Upper lobe of left lung (tissue), 6 donors: ENCODE measurements around the gene INPP4B. TPM values are rescaled to one million over a fixed set of nuclear protein-coding genes. Genes with fewer than 3 reads are reported as not detected.

Experiments used
- ATAC-seq, 2 donors: fragments of 200-7000 bp; cut with Tn5 transposase; one replicate each; pipeline ENCODE4 v1.9.1; 2022; ENCODE audit warnings: mild to moderate bottlenecking in 2 of 2, moderate library complexity in 2 of 2; ENCODE audit not compliant: low FRiP score in 2 of 2
- DNase-seq, 2 donors: peaks; one replicate each; pipeline ENCODE4 v3.0.0-alpha.2; 2019 to 2020
- H3K27ac ChIP-seq, 4 donors: fragments of 200-600 bp; sonication (generic); one replicate each; pipeline ENCODE4 v1.5.1; 2016 to 2019
- H3K27me3 ChIP-seq, 4 donors: fragments of 200-600 bp; sonication (generic); one replicate each; pipeline ENCODE4 v1.5.1; 2017 to 2019
- H3K36me3 ChIP-seq, 4 donors: fragments of 200-600 bp; sonication (generic); one replicate each; pipeline ENCODE4 v1.5.1; 2016 to 2019
- H3K4me1 ChIP-seq, 4 donors: fragments of 200-600 bp; sonication (generic); one replicate each; pipeline ENCODE4 v1.5.1; 2018 to 2019
- H3K4me3 ChIP-seq, 4 donors: fragments of 200-600 bp; sonication (generic); one replicate each; pipeline ENCODE4 v1.5.1; 2017 to 2019; ENCODE audit warnings: mild to moderate bottlenecking in 2 of 4, moderate library complexity in 1 of 4
- H3K9me3 ChIP-seq, 4 donors: fragments of 200-600 bp; sonication (generic); one replicate each; pipeline ENCODE4 v1.5.1; 2018 to 2019
- EP300 ChIP-seq, 4 donors: sonication (generic); formaldehyde crosslinking; IDR thresholded peaks; one replicate each; pipeline ENCODE4 v1.5.1; 2017; ENCODE audit warnings: antibody characterized with exemption in 4 of 4, control low read depth in 2 of 4
- POLR2A ChIP-seq, 4 donors: fragments of 450-650 bp; IDR thresholded peaks; one replicate each; pipeline ENCODE4 v1.5.1; 2016 to 2017; ENCODE audit warnings: antibody characterized with exemption in 4 of 4, mild to moderate bottlenecking in 2 of 4
- POLR2AphosphoS5 ChIP-seq, 2 donors: sonication (generic); formaldehyde crosslinking; IDR thresholded peaks; one replicate each; pipeline ENCODE4 v1.5.1; 2017; ENCODE audit warnings: antibody characterized with exemption in 2 of 2
- WGBS, 2 donors: methylation state at CpG; one replicate each; pipeline ENCODE4 v1.1.5; 2017 to 2018; 5-methylcytosine and 5-hydroxymethylcytosine counted together
- total RNA-seq, 6 donors: library from RNA; depleted of rRNA in 4 of 6; stranded (reverse); fragments of >200 nt in 4 of 6; gene quantifications; one replicate each; pipeline versions ENCODE4 v1.1.0 to v1.2.1, GENCODE V29; 2016 to 2021
- TF ChIP-seq, protein P1 (sequence below), 6 experiments: fragments of 450-650 bp in 4 of 6; fragments of 200-600 bp in 2 of 6; sonication (generic) in 2 of 6; IDR thresholded peaks; one replicate each; pipeline ENCODE4 v1.5.1; 2016 to 2019; ENCODE audit warnings: antibody characterized with exemption in 6 of 6
- donor health status: DM: no; HTN: no; CAD: no; lungs with moderate emphysema.
- donor health status: DM: no; HTN: yes; CAD: no; lungs with severe emphysema.

The INPP4B gene
- total RNA-seq, 6 donors from 2014 or later: 4.7 to 31.4 (median 10.4) TPM

- H3K27me3 ChIP-seq: no peaks in the 10 kb centered on the region
- H3K4me1 ChIP-seq: peaks cover 0 to 4% (median 2%) of the 10 kb centered on the region in 4 donors
- ATAC-seq: no peak
- no peak for DNase-seq
- no peak overlapping the region for H3K4me3 ChIP-seq
- no peak overlapping the region for H3K27ac ChIP-seq
- 97 to 100% methylated on average over 2 of the region's 2 CpGs for WGBS, 2 donors
- no peaks in the 10 kb centered on the region for H3K36me3 ChIP-seq
- no peaks in the 10 kb centered on the region for H3K9me3 ChIP-seq
- no peak for TF ChIP-seq POLR2AphosphoS5 (IDR thresholded peaks at IDR 0.05)
- no peak for TF ChIP-seq EP300 (IDR thresholded peaks at IDR 0.05)
- TF ChIP-seq POLR2A (IDR thresholded peaks at IDR 0.05): no peak
- TF ChIP-seq, protein P1, sequence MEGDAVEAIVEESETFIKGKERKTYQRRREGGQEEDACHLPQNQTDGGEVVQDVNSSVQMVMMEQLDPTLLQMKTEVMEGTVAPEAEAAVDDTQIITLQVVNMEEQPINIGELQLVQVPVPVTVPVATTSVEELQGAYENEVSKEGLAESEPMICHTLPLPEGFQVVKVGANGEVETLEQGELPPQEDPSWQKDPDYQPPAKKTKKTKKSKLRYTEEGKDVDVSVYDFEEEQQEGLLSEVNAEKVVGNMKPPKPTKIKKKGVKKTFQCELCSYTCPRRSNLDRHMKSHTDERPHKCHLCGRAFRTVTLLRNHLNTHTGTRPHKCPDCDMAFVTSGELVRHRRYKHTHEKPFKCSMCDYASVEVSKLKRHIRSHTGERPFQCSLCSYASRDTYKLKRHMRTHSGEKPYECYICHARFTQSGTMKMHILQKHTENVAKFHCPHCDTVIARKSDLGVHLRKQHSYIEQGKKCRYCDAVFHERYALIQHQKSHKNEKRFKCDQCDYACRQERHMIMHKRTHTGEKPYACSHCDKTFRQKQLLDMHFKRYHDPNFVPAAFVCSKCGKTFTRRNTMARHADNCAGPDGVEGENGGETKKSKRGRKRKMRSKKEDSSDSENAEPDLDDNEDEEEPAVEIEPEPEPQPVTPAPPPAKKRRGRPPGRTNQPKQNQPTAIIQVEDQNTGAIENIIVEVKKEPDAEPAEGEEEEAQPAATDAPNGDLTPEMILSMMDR (IDR thresholded peaks at IDR 0.05): no peak
Measured at GRCh38 chr4:142316913-142317312, 529.2 kb downstream of the INPP4B start.

- Histone ChIP-seq H3K4me1 (peaks cover 0 to 4% (median 2%) of the 10 kb centered on the region in 4 donors), H3K27ac (no peak overlapping the region), H3K36me3 (no peaks in the 10 kb centered on the region), H3K9me3 (no peaks in the 10 kb centered on the region), H3K4me3 (no peak overlapping the region), H3K27me3 (no peaks in the 10 kb centered on the region)
- no peak for DNase-seq
- 82 to 84% methylated on average over 2 of the region's 2 CpGs for WGBS, 2 donors
- TF ChIP-seq POLR2A (IDR thresholded peaks at IDR 0.05): no peak
- TF ChIP-seq POLR2AphosphoS5 (IDR thresholded peaks at IDR 0.05): no peak
- TF ChIP-seq EP300 (IDR thresholded peaks at IDR 0.05): no peak
- TF ChIP-seq, protein P1 (IDR thresholded peaks at IDR 0.05): no peak
- no peak for ATAC-seq
Measured at GRCh38 chr4:142316025-142316424, 530.1 kb downstream of the INPP4B start.

DNA sequence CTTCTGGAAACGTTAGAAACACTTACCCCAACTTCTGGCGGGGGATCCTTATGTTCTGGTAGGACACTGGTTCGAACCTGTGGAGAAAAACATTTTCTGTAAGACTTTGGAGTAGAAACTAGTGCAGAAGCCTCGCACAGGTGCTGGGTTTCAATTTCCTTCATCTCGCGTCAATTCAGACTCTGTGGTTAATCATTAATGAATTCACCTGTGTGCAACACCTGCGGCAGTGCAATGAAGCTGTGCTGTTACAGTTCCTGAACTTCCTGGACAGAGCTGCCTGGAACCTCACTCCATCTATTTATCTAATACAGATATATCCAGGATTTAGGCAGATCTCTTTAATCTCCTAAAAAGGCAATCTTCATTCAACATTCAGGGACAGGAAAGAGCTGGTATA, 531.4 kb downstream of the INPP4B start:
- Histone ChIP-seq H3K27me3 (no peaks in the 10 kb centered on the region), H3K27ac (no peak overlapping the region), H3K4me1 (peaks cover 0 to 4% (median 2%) of the 10 kb centered on the region in 4 donors), H3K9me3 (no peaks in the 10 kb centered on the region), H3K4me3 (no peak overlapping the region), H3K36me3 (no peaks in the 10 kb centered on the region)
- TF ChIP-seq POLR2A (IDR thresholded peaks at IDR 0.05): no peak
- TF ChIP-seq POLR2AphosphoS5 (IDR thresholded peaks at IDR 0.05): no peak
- no peak for TF ChIP-seq EP300 (IDR thresholded peaks at IDR 0.05)
- TF ChIP-seq, protein P1 (IDR thresholded peaks at IDR 0.05): no peak
- WGBS, 2 donors: 55 to 62% methylated on average over 7 of the region's 7 CpGs
- ATAC-seq (no peak), DNase-seq (peak in 1 of 2 donors; percentile 24)

DNA sequence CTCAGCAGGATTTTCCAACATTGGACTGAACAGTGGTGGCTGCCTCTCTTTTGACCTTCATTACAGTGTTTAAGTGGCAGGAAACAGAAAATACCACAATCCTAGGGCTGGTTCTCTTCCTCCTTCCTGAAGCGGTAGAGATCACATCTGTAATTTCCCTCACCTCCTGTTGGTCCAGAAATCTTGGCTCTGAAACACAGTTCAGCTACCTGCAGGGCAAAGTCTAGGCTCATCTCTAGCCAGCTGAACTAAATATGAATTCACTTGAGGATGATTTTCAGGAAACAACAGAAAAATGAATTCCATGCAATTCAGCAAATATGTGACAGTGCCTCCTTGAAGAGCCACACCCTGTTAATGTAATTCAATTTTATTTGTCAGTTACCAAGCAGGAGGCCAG, 531.9 kb downstream of the INPP4B start:
- Histone ChIP-seq H3K4me1 (peaks cover 0 to 4% (median 2%) of the 10 kb centered on the region in 4 donors), H3K9me3 (no peaks in the 10 kb centered on the region), H3K27me3 (no peaks in the 10 kb centered on the region), H3K27ac (no peak overlapping the region), H3K36me3 (no peaks in the 10 kb centered on the region), H3K4me3 (no peak overlapping the region)
- no peak for ATAC-seq
- DNase-seq: no peak
- 24 to 50% methylated on average over 1 of the region's 1 CpG for WGBS, 2 donors
- TF ChIP-seq POLR2A (IDR thresholded peaks at IDR 0.05): no peak
- TF ChIP-seq EP300 (IDR thresholded peaks at IDR 0.05): no peak
- TF ChIP-seq, protein P1 (IDR thresholded peaks at IDR 0.05): no peak
- TF ChIP-seq POLR2AphosphoS5 (IDR thresholded peaks at IDR 0.05): no peak

- Histone ChIP-seq H3K27me3 (no peaks in the 10 kb centered on the region), H3K4me1 (peaks cover 0 to 4% (median 2%) of the 10 kb centered on the region in 4 donors), H3K27ac (no peak overlapping the region), H3K9me3 (no peaks in the 10 kb centered on the region), H3K36me3 (no peaks in the 10 kb centered on the region), H3K4me3 (no peak overlapping the region)
- DNase-seq (no peak), ATAC-seq (no peak)
- WGBS, 2 donors: 82 to 94% methylated on average over 3 of the region's 3 CpGs
- TF ChIP-seq POLR2AphosphoS5 (IDR thresholded peaks at IDR 0.05): no peak
- TF ChIP-seq POLR2A (IDR thresholded peaks at IDR 0.05): no peak
- TF ChIP-seq, protein P1 (IDR thresholded peaks at IDR 0.05): no peak
- TF ChIP-seq EP300 (IDR thresholded peaks at IDR 0.05): no peak
Measured at GRCh38 chr4:142312391-142312790, 533.7 kb downstream of the INPP4B start.
